DMS53 (cell line): ENCODE results near the gene CYFIP1.

Experiments
- DNase-seq: peaks from one replicate; lab custom pipeline; 2025; lab: John Stamatoyannopoulos, UW

The CYFIP1 gene

DNA sequence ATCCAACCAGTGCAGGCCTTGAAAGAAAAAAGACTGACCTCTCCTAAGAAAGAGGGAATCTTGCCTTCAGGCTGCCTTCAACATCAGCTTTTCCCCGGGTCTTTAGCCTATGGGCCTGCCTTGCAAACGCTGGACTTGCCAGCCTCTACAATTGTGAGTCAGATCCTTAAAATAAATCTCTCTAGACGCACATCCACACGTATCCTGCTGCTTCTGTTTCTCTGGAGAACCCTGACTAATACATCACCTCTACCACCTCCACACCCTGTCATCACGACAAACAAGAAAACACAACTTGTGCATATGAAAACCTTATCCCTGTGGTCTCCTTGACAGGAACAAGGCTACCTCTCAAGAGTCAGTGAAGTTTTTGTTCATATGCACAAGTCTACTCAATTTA lies 11.8 kb downstream of the CYFIP1 start:
- no peak for DNase-seq

GRCh38 chr15:22967084-22967770 lies 12.9 kb downstream of the CYFIP1 start:
- DNase-seq = no peak

DNA sequence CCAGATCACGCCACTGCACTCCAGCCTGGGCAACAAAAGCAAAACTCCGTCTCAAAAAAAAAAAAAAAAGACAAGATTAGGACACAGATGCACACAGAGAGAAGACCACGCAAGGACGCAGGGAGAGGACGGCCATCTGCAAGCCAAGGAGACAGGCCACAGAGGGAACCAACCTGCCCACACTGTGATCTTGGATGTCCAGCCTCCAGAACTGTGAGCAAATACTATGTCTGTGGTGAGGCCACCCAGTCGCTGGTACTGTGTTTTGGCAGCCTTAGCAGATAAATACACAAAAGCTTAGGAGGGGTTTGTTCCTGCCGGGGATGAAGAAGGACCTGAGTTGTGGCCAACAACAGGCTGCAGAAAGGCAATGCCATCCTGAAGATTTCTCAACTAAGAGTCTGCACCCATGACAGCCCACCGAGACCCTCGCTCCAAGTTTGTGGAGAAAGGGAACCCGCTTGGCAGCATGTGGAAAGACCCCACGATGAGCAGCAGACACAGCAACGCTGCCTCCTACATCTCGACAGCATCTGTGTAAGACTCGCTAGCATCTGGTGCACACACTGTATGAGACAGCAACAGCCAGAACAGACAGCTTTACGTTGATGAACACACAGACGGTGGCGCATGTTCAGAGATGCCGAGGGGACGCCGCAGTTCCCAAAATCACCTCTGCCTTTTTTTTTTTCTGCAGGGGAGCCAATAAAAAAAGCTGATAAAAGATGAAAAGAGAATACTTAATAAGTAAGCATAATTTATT lies 13.7 kb downstream of the CYFIP1 start:
- DNase-seq = no peak

- DNase-seq = no peak
Measured at GRCh38 chr15:22963641-22964040, 16.5 kb downstream of the CYFIP1 start.

GRCh38 chr15:22962611-22963010 lies 17.6 kb downstream of the CYFIP1 start:
- no peak for DNase-seq

DNA sequence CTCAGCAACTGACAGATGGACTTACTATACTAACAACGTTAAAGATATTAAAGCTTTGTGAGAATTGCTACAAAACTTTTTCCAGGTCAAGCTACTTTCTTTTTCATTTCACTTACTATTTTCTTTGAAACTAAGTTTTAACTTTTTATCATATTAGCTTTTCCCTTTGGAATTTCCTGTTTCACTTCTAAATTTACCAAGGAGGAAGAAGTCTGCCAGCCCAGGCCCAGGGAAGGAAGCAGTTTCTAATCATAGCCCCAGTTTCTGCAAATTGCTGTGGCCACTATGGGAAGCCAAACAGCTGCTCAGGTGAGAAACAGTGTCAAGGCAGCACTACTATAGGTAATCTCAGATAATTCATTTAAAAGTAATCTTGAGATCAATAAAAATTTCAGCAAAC lies 18.4 kb downstream of the CYFIP1 start:
- no peak for DNase-seq

DNA sequence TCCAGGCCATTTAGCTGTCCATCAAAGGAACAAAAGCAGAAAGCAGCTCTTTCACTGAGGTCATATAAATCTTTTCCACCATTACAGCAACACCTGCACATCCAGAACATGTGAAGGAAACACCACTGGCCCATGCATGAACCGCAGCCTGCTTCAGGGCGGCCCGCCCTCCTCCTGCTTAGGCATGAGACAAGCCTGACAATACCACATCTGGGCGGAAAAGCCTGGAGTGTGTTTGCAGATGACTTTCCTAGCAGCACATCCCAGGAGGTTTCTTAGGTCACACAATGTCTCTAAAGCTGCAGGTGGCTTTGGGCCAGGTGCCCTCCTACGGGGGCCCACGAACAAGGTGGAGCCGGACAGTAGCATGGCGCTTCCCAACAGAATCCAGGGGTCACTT lies 19.6 kb downstream of the CYFIP1 start:
- no peak for DNase-seq

DNA sequence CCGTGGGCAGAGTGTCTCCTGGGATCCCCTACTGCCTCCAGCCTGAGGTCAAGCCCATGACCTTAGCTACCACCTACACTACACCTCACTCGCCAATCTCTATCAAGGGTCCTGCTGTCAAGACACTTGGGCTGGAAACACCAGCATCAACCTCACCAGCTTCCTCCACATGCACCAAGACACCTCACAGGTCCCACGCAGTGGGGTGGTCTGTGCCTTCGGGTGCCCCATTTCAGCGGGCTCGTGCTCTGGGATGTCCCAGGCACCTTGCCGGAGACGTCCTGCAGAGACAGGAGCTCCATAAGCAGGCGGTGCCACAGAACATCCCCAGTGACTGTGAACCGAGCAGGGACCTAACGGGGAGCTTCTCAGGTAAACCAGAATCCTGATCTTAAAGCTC lies 20.0 kb downstream of the CYFIP1 start:
- DNase-seq = no peak

DNA sequence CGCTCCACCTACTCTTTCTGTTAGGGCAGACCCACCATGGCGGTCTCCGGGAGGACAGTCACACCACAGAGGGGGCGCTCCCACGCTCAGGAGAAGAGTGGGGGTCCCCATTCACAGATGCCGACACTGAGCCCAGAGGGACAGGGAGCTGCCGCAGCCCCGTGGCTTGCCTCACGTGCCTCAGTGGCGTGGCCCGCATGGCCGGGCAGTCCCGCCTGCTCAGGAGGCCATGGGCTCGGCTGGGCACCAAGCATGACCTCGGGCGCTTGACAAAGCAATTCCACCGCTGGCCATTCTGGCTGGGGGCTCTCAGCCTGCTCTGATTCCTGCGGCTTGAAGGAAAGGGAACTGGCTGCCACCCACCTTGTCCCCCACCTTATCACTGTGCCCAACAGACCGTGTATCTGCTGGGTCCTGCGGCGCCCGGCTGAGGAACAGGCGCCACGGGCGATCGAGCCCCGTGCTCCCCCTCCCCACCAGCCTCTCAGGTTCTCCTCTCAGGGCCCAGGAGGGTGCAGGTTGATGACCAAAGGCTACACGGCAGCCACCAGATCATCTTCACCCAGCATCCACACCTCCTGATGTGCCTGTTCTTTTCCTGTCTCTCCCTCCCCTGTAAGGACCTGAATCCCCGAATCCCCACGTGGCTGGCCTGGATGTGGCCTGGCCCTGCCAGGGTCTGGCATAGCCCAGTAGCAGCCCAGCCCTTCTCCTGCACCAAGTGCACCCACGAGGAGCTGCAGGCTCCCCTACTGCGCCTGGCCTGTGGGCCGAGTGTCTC lies 20.7 kb downstream of the CYFIP1 start:
- no peak for DNase-seq

DNA sequence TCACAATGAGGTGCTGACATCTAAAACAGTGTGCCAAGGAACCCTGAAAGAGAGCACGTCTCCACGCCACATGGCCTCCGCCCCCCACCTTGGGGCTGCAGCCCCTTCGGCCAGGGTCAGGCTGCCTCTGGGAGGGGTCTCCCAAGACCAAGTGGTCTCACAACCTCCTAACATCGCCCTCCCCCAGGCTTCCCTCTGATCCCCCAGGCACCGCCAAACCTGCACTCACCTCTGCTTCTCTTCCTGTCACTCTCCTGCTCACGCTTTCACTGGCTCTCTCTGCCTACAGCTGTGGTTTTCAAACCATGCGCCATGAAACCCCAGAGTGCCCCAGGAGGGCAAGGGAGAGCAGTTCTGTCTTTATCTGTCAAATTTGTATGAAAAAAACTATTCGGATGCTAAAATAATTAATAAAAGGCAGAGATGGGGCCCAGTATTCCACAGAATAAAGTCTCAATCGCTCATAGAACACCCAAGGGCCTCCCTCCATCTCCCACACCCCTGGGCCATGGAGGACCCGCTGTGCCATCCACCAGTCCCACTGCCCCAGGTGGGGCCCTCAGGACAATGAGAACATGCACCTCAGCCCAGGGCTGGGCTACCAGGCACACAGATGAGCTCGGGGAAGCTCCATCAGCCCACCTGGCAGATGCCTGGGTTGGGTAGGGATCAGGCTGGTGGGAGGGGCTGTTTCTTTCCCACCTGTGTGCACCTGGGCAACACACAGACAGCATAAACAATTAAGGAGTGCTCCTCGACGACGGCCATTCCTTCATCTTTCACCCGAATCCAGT lies 21.5 kb downstream of the CYFIP1 start:
- no peak for DNase-seq

GRCh38 chr15:22956978-22957260 lies 23.2 kb downstream of the CYFIP1 start:
- DNase-seq = no peak

GRCh38 chr15:22956257-22956977 lies 23.8 kb downstream of the CYFIP1 start:
- DNase-seq = no peak

DNA sequence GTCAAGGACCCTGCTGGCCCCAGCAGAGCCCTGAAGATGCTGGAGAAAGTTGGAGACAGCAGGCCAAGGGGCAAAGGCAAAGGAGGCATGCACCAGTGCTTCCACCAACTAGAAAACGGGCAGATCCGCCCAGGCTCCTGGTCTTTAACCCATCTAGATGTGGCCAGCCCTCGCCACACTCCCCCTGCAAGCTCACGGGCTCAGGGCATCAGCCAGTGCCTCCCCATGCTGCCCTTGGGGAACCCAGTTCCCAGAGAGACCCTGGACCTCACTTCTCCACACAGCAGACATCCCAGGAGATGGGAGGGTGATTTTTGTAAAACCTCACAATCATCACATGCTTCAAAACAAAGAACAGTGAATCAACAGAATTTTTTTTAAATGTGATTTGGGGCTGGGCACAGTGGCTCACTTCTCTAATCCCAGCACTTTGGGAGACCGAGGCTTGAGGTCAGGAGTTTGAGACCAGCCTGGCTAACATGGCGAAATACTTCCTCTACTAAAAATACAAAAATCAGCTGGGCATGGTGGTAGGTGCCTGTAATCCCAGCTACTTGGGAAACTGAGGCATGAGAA lies 24.5 kb downstream of the CYFIP1 start:
- no peak for DNase-seq

DNA sequence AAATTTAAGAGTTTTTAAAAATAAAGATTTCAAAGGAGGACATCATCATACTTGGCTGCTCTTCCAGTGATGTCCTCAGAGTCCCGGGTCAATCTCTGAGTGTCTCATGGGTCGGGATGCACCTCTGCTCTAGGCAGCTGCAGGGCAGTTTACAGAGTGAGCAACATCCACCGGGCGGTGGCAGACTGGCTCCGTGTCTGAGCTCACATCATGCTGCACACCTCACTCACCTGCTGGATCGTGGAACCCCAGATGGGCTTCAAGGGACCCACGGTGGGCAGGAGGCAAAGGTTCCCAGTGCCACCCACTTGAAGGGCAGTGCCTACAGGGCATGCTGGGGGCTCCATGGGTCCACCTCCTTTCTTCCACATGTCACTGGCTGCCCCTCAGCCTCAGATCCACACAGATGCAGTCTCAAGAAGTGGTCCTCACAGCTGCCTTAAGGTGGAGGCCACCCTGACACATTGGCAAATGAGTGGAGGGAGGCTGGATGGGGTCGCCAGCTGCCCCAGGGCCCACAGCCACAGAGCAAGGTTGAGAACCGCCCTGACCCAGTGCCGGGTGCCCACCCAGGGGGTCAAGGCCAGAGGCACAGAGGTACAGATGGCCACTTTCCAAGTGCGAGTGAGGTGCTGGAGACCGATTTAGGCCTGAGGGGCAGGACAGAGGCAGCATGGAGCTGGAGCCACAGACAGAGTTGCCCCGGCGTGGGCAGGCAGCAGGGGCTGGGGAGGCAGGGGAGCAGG lies 25.2 kb downstream of the CYFIP1 start:
- no peak for DNase-seq

DNA sequence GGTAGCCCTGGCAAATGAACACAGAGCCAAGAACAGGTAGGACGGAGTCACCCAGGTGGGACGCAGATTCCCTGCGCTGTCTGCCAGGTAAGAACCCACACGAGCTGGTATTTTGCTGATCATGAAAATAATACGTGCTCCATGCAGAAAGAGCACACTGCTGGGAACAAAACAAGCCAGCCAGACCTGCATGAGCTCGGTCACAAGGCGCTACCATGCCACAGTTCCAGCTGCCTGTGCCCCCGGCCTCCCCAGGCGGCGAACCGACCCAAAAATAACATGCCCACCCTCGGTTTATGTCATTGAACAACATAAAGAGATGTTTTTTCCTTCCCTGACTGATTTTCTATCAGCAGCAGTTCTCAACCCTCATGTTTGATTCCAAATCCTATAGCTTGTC lies 25.8 kb downstream of the CYFIP1 start:
- no peak for DNase-seq

DNA sequence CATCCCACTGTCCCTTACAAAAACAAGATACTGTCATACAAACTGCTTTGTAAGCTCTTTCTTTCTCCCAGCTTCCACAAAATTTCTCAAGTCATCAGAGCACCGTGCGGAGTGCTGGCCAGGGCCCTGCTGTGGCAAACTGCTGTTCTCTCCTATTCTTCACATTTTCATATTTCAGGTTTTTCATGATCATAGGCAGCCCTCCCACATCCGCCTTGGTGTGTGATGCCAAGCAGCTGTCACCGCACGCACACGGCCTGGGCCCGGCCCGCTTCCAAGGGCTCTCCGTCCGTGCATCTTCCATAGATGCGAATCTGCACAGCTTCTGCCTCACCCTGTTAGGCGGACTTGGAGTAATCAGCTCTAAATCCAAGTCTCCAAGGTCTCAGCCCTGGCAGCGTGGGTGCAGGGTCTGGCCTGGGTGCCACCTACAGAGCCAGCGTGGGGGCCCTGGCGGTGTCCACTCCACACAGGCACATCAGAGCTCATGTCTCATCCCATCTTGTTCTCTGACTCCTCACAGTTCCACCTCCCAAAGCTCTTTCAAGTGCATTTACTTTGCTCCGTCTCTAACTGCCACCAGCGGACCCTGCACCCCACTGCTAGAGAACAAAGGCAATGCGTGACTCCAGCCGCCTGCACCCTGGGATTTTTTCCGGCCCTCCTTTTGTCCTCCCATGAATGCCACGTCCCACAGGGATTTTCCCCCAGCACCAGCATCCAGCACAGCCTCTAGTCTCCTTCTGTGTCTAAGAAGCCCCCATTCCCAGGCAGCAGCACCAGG lies 27.2 kb downstream of the CYFIP1 start:
- no peak for DNase-seq

GRCh38 chr15:22951381-22952280 lies 28.5 kb downstream of the CYFIP1 start:
- no peak for DNase-seq

DNA sequence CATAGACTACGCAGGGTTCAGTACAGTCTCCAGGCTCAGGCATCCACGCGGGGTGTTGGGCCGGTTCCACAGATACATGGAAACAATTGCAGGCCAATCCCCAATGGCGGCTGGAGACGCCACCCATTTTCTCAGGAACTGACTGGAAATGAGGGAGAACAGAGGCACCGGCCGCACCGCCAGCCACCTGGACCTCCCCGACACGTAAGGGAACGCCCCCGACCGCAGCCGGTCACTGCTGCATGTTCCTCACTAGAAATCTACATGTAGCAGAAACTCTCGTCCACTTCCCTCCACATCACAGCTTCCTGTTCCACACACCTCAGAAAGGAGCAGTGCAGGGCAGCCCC lies 29.2 kb downstream of the CYFIP1 start:
- DNase-seq = no peak
